HUES48 (cell line): ENCODE results near the gene TIA1.
"Not testable (repeated sequence)": the region's sequence is repeated elsewhere in the genome, so short reads cannot be mapped to it uniquely, and the experiment has no call there.

ENCODE experiments used
- H3K27ac ChIP-seq: one replicate; pipeline ENCODE4 v1.7.0; 2013; ENCODE audit warnings: low read depth, low read length, inconsistent platforms
- H3K27me3 ChIP-seq: 2 replicates; pipeline ENCODE4 v1.6.1; 2013; ENCODE audit warnings: mild to moderate bottlenecking, low read length; ENCODE audit not compliant: control insufficient read depth, insufficient read depth
- H3K36me3 ChIP-seq: 2 replicates; pipeline ENCODE4 v1.6.1; 2013; ENCODE audit warnings: low read length; ENCODE audit not compliant: control insufficient read depth, insufficient read depth
- H3K4me1 ChIP-seq: 2 replicates; pipeline ENCODE4 v1.6.1; 2013; ENCODE audit warnings: mild to moderate bottlenecking, low read length; ENCODE audit not compliant: control insufficient read depth, insufficient read depth
- H3K4me3 ChIP-seq: 2 replicates; pipeline ENCODE4 v1.5.1; 2013; ENCODE audit warnings: mild to moderate bottlenecking, low read depth, low read length
- H3K9ac ChIP-seq: 2 replicates; pipeline ENCODE4 v1.6.1; 2013; ENCODE audit warnings: mild to moderate bottlenecking, low read depth, low read length, moderate library complexity
- H3K9me3 ChIP-seq: 2 replicates; pipeline ENCODE4 v1.6.1; 2013; ENCODE audit warnings: low read length; ENCODE audit not compliant: control insufficient read depth, insufficient read depth

Gene TIA1

GRCh38 chr2:70191244-70191735 is 57.1 kb downstream of the TIA1 start:
- Histone ChIP-seq H3K27ac (peak overlapping the region; percentile 93), H3K9ac (no peak overlapping the region), H3K9me3 (no peaks in the 10 kb centered on the region), H3K36me3 (no peaks in the 10 kb centered on the region), H3K4me1 (0 out of 2 replicates have a peak, but pooled peaks cover 3% of the 10 kb centered on the region), H3K4me3 (peak overlapping the region; percentile 91), H3K27me3 (no peaks in the 10 kb centered on the region)

- H3K36me3 ChIP-seq, result no peaks in the 10 kb centered on the region
- H3K27me3 ChIP-seq, result no peaks in the 10 kb centered on the region
- peak within 1 kb of the TSS; percentile 91 for H3K4me3 ChIP-seq
- peak within 1 kb of the TSS; percentile 93 for H3K27ac ChIP-seq
- no peaks in the 10 kb centered on the region for H3K9me3 ChIP-seq
- 0 out of 2 replicates have a peak, but pooled peaks cover 3% of the 10 kb centered on the region for H3K4me1 ChIP-seq
- H3K9ac ChIP-seq, result peak within 1 kb of the TSS; percentile 76
Observed at GRCh38 chr2:70190418-70191243, 57.8 kb downstream of the TIA1 start, which contains the start of gene C2orf42. Gene C2orf42, minus strand, starts transcription at chr2:70191019. Its CDS starts 9,034 bp downstream, at chr2:70181985.

GRCh38 chr2:70188460-70188859 is 60.0 kb downstream of the TIA1 start:
- Histone ChIP-seq H3K27ac (no peak overlapping the region), H3K4me3 (no peak overlapping the region), H3K36me3 (no peaks in the 10 kb centered on the region), H3K4me1 (0 out of 2 replicates have a peak, but pooled peaks cover 3% of the 10 kb centered on the region), H3K9me3 (no peaks in the 10 kb centered on the region), H3K27me3 (no peaks in the 10 kb centered on the region), H3K9ac (no peak overlapping the region)

DNA sequence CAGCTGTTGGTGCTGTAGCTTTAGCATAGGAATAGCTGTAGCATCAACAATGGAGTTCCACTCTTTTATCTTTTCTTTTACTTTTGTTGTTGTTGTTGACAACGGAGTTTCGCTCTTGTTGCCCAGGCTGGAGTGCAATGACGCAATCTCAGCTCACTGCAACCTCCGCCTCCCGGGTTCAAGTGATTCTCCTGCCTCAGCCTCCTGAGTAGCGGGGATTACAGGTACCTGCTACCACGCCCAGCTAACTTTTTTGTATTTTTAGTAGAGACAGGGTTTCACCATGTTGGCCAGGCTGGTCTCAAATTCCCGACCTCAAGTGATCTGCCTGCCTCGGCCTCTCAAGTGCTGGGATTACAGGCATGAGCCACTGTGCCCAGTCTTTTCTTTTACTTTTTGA is 61.3 kb downstream of the TIA1 start:
- H3K27ac ChIP-seq, H3K27me3 ChIP-seq, H3K4me3 ChIP-seq, H3K9ac ChIP-seq, H3K4me1 ChIP-seq, H3K9me3 ChIP-seq, H3K36me3 ChIP-seq: not testable (repeated sequence)

DNA sequence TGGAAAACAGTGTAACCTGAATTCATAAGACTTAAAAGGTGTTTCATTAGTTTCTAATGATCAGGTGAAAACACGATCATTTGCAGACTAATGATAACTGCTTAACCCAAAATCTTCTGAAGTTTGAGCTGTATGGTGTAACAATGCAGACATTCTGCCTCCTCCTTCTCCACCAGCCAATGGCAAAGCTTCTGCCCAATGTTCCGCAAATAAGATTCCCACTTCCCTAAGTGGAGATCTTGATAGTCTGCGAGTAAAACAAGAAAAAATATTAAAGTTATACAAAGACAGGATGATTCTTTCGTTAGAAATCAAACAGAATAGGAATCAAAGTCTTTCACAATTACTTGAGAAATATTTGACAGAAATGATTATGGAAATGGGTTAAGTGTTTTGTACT is 65.7 kb downstream of the TIA1 start:
- Histone ChIP-seq H3K36me3 (peaks cover 29% of the 10 kb centered on the region), H3K9ac (no peak overlapping the region), H3K9me3 (no peaks in the 10 kb centered on the region), H3K27ac (no peak overlapping the region), H3K27me3 (no peaks in the 10 kb centered on the region), H3K4me3 (no peak overlapping the region), H3K4me1 (no peaks in the 10 kb centered on the region)

GRCh38 chr2:70181363-70181956 is 67.0 kb downstream of the TIA1 start:
- Histone ChIP-seq H3K36me3 (peaks cover 38% of the 10 kb centered on the region), H3K27ac (no peak overlapping the region), H3K9ac (no peak overlapping the region), H3K9me3 (no peaks in the 10 kb centered on the region), H3K4me1 (no peaks in the 10 kb centered on the region), H3K4me3 (no peak overlapping the region), H3K27me3 (no peaks in the 10 kb centered on the region)

DNA sequence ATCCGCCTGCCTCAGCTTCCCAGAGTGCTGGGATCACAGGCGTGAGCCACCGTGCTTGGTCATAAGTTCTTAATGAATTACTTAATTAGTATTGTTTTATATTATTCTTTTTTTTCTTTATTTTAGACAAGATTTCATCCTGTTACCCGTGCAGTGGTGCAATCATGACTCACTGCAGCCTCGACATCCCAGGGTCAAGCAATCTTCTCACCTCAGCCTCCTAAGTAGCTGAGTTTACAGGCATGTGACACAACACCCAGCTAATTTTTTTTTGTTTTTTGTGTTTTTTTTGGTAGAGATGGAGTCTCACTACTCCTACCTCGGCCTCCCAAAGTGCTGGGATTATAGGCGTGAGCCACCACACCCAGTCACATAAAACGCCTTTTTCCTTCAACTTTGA is 74.9 kb downstream of the TIA1 start:
- H3K4me3 ChIP-seq, result no peak overlapping the region
- no peak overlapping the region for H3K27ac ChIP-seq
- no peaks in the 10 kb centered on the region for H3K27me3 ChIP-seq
- no peak overlapping the region for H3K9ac ChIP-seq
- no peaks in the 10 kb centered on the region for H3K9me3 ChIP-seq
- peaks cover 40% of the 10 kb centered on the region for H3K36me3 ChIP-seq
- no peaks in the 10 kb centered on the region for H3K4me1 ChIP-seq

DNA sequence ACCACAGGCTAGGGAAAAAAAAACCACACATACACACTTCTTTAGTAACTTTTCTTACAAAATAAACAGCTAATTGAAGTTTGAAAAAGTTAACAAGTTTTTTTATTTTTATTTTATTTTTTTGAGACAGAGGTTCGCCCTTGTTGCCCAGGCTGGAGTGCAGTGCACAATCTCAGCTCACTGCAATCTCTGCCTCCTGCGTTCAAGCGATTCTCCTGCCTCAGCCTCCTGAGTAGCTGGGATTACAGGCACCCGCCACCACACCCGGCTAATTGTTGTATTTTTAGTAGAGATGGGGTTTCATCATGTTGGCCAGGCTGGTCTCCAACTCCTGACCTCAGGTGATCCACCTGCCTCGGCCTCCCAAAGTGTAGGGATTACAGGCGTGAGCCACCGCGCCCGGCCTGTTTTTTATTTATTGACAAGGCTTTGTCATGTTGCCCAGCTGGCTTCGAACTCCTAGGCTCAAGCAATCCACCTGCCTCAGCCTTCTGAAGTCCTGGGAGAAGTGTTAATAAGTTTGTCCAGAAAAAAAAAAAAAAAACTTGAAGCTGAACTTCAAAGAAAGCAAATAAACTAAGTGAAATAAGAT is 78.7 kb downstream of the TIA1 start:
- not testable (repeated sequence) for H3K27ac ChIP-seq, H3K9ac ChIP-seq, H3K4me1 ChIP-seq, H3K4me3 ChIP-seq, H3K9me3 ChIP-seq, H3K27me3 ChIP-seq
- peaks cover 27% of the 10 kb centered on the region for H3K36me3 ChIP-seq

DNA sequence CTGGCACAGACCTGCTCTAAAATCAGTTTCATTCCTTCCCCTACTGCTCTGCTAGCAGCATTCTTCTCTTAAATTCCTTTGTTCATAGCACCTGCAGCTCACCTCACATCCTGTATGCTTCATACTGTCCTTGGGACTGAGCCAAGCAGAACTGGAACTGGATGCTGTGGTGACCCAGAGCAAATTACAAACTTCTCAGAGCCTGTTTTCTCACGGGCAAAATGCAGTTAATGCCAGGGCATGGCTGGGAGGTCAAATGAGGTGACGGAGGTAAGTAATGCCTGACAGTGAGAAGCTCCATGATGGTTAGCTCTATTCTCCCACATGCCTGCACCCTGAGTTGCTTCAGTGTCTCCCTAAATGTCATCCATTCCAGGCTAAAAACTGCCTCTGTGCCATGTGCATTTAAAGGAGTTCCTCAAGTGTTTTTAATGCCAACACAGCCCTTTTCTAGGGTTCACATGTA is 87.3 kb downstream of the TIA1 start:
- Histone ChIP-seq H3K27ac (no peak overlapping the region), H3K27me3 (no peaks in the 10 kb centered on the region), H3K4me1 (no peaks in the 10 kb centered on the region), H3K9ac (no peak overlapping the region), H3K36me3 (peaks cover 21% of the 10 kb centered on the region), H3K4me3 (no peak overlapping the region), H3K9me3 (no peaks in the 10 kb centered on the region)

DNA sequence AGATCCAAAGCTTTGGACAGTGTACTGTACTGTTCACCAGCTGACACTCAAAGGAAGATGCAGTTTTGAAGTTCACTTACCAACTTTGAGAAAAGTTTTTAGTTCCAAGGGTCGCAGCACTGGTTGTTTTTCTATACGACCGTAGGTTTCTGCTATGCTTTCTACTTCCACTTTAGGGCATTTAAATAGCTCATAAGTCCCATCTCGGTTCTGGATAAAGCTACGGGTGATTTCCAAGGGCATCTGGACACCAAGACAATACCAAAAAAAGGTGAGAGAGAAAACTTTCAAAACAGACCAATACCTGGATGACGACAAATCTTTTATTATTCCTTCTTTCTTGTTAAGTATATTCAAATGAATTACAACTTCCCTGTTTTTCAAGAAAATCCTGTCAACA is 87.9 kb downstream of the TIA1 start:
- no peak overlapping the region for H3K27ac ChIP-seq
- H3K36me3 ChIP-seq, result peaks cover 19% of the 10 kb centered on the region
- no peaks in the 10 kb centered on the region for H3K9me3 ChIP-seq
- no peaks in the 10 kb centered on the region for H3K4me1 ChIP-seq
- no peak overlapping the region for H3K9ac ChIP-seq
- no peak overlapping the region for H3K4me3 ChIP-seq
- no peaks in the 10 kb centered on the region for H3K27me3 ChIP-seq
